GM12878 (cell line): ENCODE measurements around the gene KRT24. TPM values are rescaled to one million over a fixed set of nuclear protein-coding genes. Genes with fewer than 3 reads are reported as not detected.

Experiments
- ATAC-seq: fragments of 200-7000 bp; cut with Tn5 transposase; 3 replicates; pipeline ENCODE4 v1.9.1; 2020; ENCODE audit warnings: mild to moderate bottlenecking, moderate library complexity
- BruUV-seq: library from RNA; stranded (reverse); fragments of 400-500 nt; replicated peaks from 2 replicates; lab custom pipeline; 2021; lab: Mats Ljungman, UMichigan
- CTCF ChIA-PET: fragments of 300-600 bp; sonication (Branson Sonifier 250); formaldehyde crosslinking; extraction: SDS; loops from one replicate; lab custom pipeline; 2021; ENCODE audit warnings: inconsistent platforms; lab: Yijun Ruan, JAX
- POLR2A ChIA-PET: fragments of 350-600 bp; formaldehyde crosslinking; extraction: SDS; loops from one replicate; lab custom pipeline; 2021; ENCODE audit warnings: inconsistent platforms; lab: Charles Lee
- RAD21 ChIA-PET: fragments of 300-600 bp; sonication (Branson Sonifier 250); formaldehyde crosslinking; loops from one replicate; lab custom pipeline; 2023; ENCODE audit warnings: antibody characterized with exemption; ENCODE audit not compliant: unreplicated experiment; lab: Charles Lee
- SMC1A ChIA-PET: fragments of 300-600 bp; sonication (Branson Sonifier 250); formaldehyde crosslinking; loops from one replicate; lab custom pipeline; 2023; ENCODE audit not compliant: unreplicated experiment, uncharacterized antibody; lab: Charles Lee
- DNase-seq: peaks from one replicate; pipeline ENCODE4 v3.0.0-alpha.2; 2011; ENCODE audit warnings: low read depth, low spot score
- FAIRE-seq: peaks from 3 replicates; lab custom pipeline; 2011; peaks lifted over from hg19 to GRCh38; lab: Jason Lieb, UNC
- H2AFZ ChIP-seq: 2 replicates; pipeline ENCODE4 v1.6.0; 2011; ENCODE audit warnings: low read depth, low read length, control low read depth; ENCODE audit not compliant: control insufficient read depth
- H3K27ac ChIP-seq: 2 replicates; pipeline ENCODE4 v1.5.1; 2011; ENCODE audit warnings: control low read depth; ENCODE audit not compliant: control insufficient read depth, insufficient read depth
- H3K27me3 ChIP-seq, 2 experiments: replicated peaks in 1 of 2; 2 replicates each; pipeline versions ENCODE4 v1.6.0 to v1.6.1; 2011; ENCODE audit warnings: low read length in 1 of 2; ENCODE audit not compliant: control insufficient read depth in 2 of 2, insufficient read depth in 2 of 2
- H3K36me3 ChIP-seq, 2 experiments: 2 replicates each; pipeline ENCODE4 v1.5.1; 2011; ENCODE audit warnings: low read length in 1 of 2; ENCODE audit not compliant: control insufficient read depth in 2 of 2, insufficient read depth in 2 of 2
- H3K4me1 ChIP-seq: 2 replicates; pipeline ENCODE4 v1.6.1; 2011; ENCODE audit warnings: mild to moderate bottlenecking, low read length, moderate library complexity, mixed read lengths; ENCODE audit not compliant: control insufficient read depth, insufficient read depth
- H3K4me2 ChIP-seq: 2 replicates; pipeline ENCODE4 v1.6.0; 2011; ENCODE audit warnings: control low read depth; ENCODE audit not compliant: control insufficient read depth, insufficient read depth
- H3K4me3 ChIP-seq: fragments of 200-600 bp; sonication (generic); 2 replicates; pipeline ENCODE4 v1.5.1; 2016
- H3K79me2 ChIP-seq: 2 replicates; pipeline ENCODE4 v1.6.0; 2011; ENCODE audit warnings: low read length; ENCODE audit not compliant: control insufficient read depth, insufficient read depth
- H3K9ac ChIP-seq: 2 replicates; pipeline ENCODE4 v1.8.0; 2011; ENCODE audit warnings: low read length, control low read depth, mixed read lengths; ENCODE audit not compliant: control insufficient read depth, insufficient read depth
- H3K9me3 ChIP-seq: replicated peaks from 3 replicates; pipeline ENCODE4 v1.5.1; 2011; ENCODE audit warnings: mild to moderate bottlenecking, low read length; ENCODE audit not compliant: control insufficient read depth, insufficient read depth
- H4K20me1 ChIP-seq: 2 replicates; pipeline ENCODE4 v1.6.0; 2011; ENCODE audit not compliant: control insufficient read depth, insufficient read depth
- BCLAF1 ChIP-seq: fragments of 450-650 bp; IDR thresholded peaks from 2 replicates; pipeline ENCODE4 v1.6.1; 2017; ENCODE audit warnings: antibody characterized with exemption, mild to moderate bottlenecking, moderate library complexity
- CBX3 ChIP-seq: fragments of 200-600 bp; sonication (generic); IDR thresholded peaks from 2 replicates; pipeline ENCODE4 v1.6.1; 2016; ENCODE audit warnings: low read depth, borderline replicate concordance
- HDGF ChIP-seq: fragments of 450-650 bp; IDR thresholded peaks from 2 replicates; pipeline ENCODE4 v1.6.1; 2016; ENCODE audit warnings: antibody characterized with exemption
- KAT2A ChIP-seq: conservative IDR thresholded peaks from 2 replicates; pipeline ENCODE4 v1.6.1; 2011; ENCODE audit warnings: low read depth, low read length; ENCODE audit not compliant: control insufficient read depth
- MXI1 ChIP-seq: fragments of 150-350 bp; IDR thresholded peaks from 2 replicates; pipeline ENCODE4 v1.6.1; 2011; ENCODE audit warnings: low read depth, mild to moderate bottlenecking, inconsistent platforms, low read length, improper control_type of control experiment
- REST ChIP-seq: IDR thresholded peaks from 2 replicates; pipeline ENCODE4 v1.6.1; 2012; ENCODE audit warnings: mild to moderate bottlenecking, low read depth, low read length
- SUPT20H ChIP-seq: IDR thresholded peaks from 2 replicates; pipeline ENCODE4 v1.6.1; 2011; ENCODE audit warnings: low read depth, mild to moderate bottlenecking, low read length, moderate library complexity, borderline replicate concordance; ENCODE audit not compliant: control insufficient read depth
- TCF3 ChIP-seq: IDR thresholded peaks from 2 replicates; pipeline ENCODE4 v1.6.1; 2012; ENCODE audit warnings: low read depth, mild to moderate bottlenecking, low read length, borderline replicate concordance; ENCODE audit not compliant: insufficient read depth
- WRNIP1 ChIP-seq: IDR thresholded peaks from 2 replicates; pipeline ENCODE4 v1.6.1; 2011; ENCODE audit warnings: low read depth, low read length, improper control_type of control experiment, borderline replicate concordance
- ZNF24 ChIP-seq: fragments of 450-650 bp; IDR thresholded peaks from 2 replicates; pipeline ENCODE4 v1.6.1; 2017; ENCODE audit warnings: antibody characterized with exemption, mild to moderate bottlenecking
- WGBS: methylation state at CpG from one replicate; pipeline ENCODE4 v1.1.6; 2016; ENCODE audit warnings: low lambda C conversion rate; ENCODE audit not compliant: insufficient replicate concordance, insufficient coverage; ENCODE audit errors: missing lambda C conversion rate; 5-methylcytosine and 5-hydroxymethylcytosine counted together
- in situ Hi-C: fragments of 300-500 bp; cut with MboI; formaldehyde crosslinking; loops from 9 replicates; pipeline ENCODE4 v1.14.3; 2018; ENCODE audit warnings: mixed read lengths
- intact Hi-C: fragments of 100-400 bp; cut with micrococcal nuclease; formaldehyde crosslinking; loops from one replicate; pipeline ENCODE4 v1.14.2; 2022; ENCODE audit not compliant: unreplicated experiment
- polyA plus RNA-seq, 11 experiments: library from polyadenylated mRNA; depleted of rRNA in 4 of 11; unstranded in 6 of 11; stranded (reverse) in 5 of 11; fragments of >200 nt; fragmentation: Nextera tagmentation in 4 of 11; fragmentation: Illumina TruSeq in 1 of 11; extraction: Ambion mirVana in 4 of 11; extraction: Trizol in 1 of 11; gene quantifications; 1 replicate in 1 of 11; 2 replicates in 10 of 11; pipeline versions ENCODE4 v1.2.1 to v1.2.3, GENCODE V29; 2011 to 2016; ENCODE audit warnings: inconsistent platforms in 2 of 11, missing spikeins in 2 of 11, low read depth in 1 of 11
- total RNA-seq, 4 experiments: library from RNA; depleted of rRNA in 3 of 4; stranded (reverse); fragments of >200 nt in 3 of 4; fragmentation: Illumina TruSeq in 1 of 4; extraction: Trizol in 1 of 4; gene quantifications; 2 replicates each; pipeline versions ENCODE4 v1.2.1 to v1.2.3, GENCODE V29; 2013 to 2021

The KRT24 gene
- total and polyA plus RNA-seq, 10 of the 15 experiments (the other 5 are each of a cell fraction or from before 2014, with no cell fraction given), result not detected

GRCh38 chr17:40751065-40751464 is 47.5 kb upstream of the KRT24 start:
- no peaks in the 10 kb centered on the region for H3K4me1 ChIP-seq
- FAIRE-seq, result no peak
- BruUV-seq, result no TSS peak
- ChIA-PET CTCF (interaction anchor here (1.1 kb wide), 1 partner anchor 40 kb away, joined by 3 read pairs; no protein-coding TSS in a partner anchor), POLR2A (interaction anchor here (0.7 kb wide), 1 partner anchor 15 kb away, joined by 3 read pairs; no protein-coding TSS in a partner anchor), RAD21 (no interaction called here), SMC1A (interaction anchor here (1.2 kb wide), 1 partner anchor 10 kb away, joined by 3 read pairs; no protein-coding TSS in a partner anchor)
- no peaks in the 10 kb centered on the region for H3K27me3 ChIP-seq
- no peak for ATAC-seq
- in situ Hi-C loops, result no loop called here
- no peak overlapping the region for H3K9ac ChIP-seq
- H3K36me3 ChIP-seq, result no peaks in the 10 kb centered on the region
- H3K27ac ChIP-seq, result no peak overlapping the region
- no peaks in the 10 kb centered on the region for H4K20me1 ChIP-seq
- 54% methylated on average over 13 of the region's 14 CpGs for WGBS
- H2AFZ ChIP-seq, result no peak overlapping the region
- H3K4me2 ChIP-seq, result no peak overlapping the region
- intact Hi-C loops, result no loop called here
- TF ChIP-seq BCLAF1, result no peak
- TF ChIP-seq HDGF, result no peak
- no peak for TF ChIP-seq MXI1
- no peaks in the 10 kb centered on the region for H3K79me2 ChIP-seq
- H3K4me3 ChIP-seq, result no peak overlapping the region
- no peak for DNase-seq
- no peaks in the 10 kb centered on the region; the same call in 2 of the 3 replicates for H3K9me3 ChIP-seq

- Histone ChIP-seq H3K4me1 (no peaks in the 10 kb centered on the region), H3K4me3 (no peak overlapping the region), H3K9ac (no peak overlapping the region), H3K9me3 (no peaks in the 10 kb centered on the region; the same call in 2 of the 3 replicates), H3K27ac (no peak overlapping the region), H3K27me3 (no peaks in the 10 kb centered on the region), H2AFZ (no peak overlapping the region), H4K20me1 (no peaks in the 10 kb centered on the region), H3K4me2 (no peak overlapping the region), H3K79me2 (no peaks in the 10 kb centered on the region), H3K36me3 (no peaks in the 10 kb centered on the region)
- DNase-seq (no peak), ATAC-seq (no peak), FAIRE-seq (no peak)
- WGBS, result 46% methylated on average over 6 of the region's 6 CpGs
- in situ Hi-C loops (no loop called here), intact Hi-C loops (no loop called here)
- ChIA-PET SMC1A (interaction anchor here (0.8 to 1.2 kb wide), 2 partner anchors 10 to 48 kb away, joined by 3 to 4 read pairs; no protein-coding TSS in a partner anchor), RAD21 (no interaction called here), POLR2A (interaction anchor here (0.7 kb wide), 1 partner anchor 14 kb away, joined by 3 read pairs; no protein-coding TSS in a partner anchor), CTCF (interaction anchor here (1.1 kb wide), 1 partner anchor 41 kb away, joined by 3 read pairs; no protein-coding TSS in a partner anchor)
- BruUV-seq, result no TSS peak
- TF ChIP-seq CBX3 (no peak), REST (no peak), SUPT20H (no peak), TCF3 (no peak), KAT2A (no peak), ZNF24 (no peak), WRNIP1 (no peak)
Measured at GRCh38 chr17:40750391-40750790, 46.8 kb upstream of the KRT24 start.
